HG03378 (cell line): Measurements from ENCODE around the gene EMC8.

Source experiments
- ATAC-seq: cut with Tn5 transposase; IDR thresholded peaks from one replicate; pipeline ENCODE4 v1.9.1; 2021; ENCODE audit warnings: mild to moderate bottlenecking, moderate library complexity; ENCODE audit not compliant: unreplicated experiment

The EMC8 gene

GRCh38 chr16:85788819-85789218 is 10.5 kb downstream of the EMC8 start:
- ATAC-seq, result no peak

- ATAC-seq, result no peak
Observed at GRCh38 chr16:85785927-85786326, 13.4 kb downstream of the EMC8 start.

GRCh38 chr16:85784813-85785212 is 14.5 kb downstream of the EMC8 start:
- ATAC-seq, result no peak

GRCh38 chr16:85783441-85783840 is 15.9 kb downstream of the EMC8 start:
- no peak for ATAC-seq

GRCh38 chr16:85782451-85782850 is 16.9 kb downstream of the EMC8 start:
- ATAC-seq, result no peak

GRCh38 chr16:85781695-85782370 is 17.5 kb downstream of the EMC8 start:
- no peak for ATAC-seq

- ATAC-seq, result no peak
Observed at GRCh38 chr16:85781156-85781555, 18.2 kb downstream of the EMC8 start.

- ATAC-seq, result no peak
Observed at GRCh38 chr16:85780281-85780680, 19.1 kb downstream of the EMC8 start.

DNA sequence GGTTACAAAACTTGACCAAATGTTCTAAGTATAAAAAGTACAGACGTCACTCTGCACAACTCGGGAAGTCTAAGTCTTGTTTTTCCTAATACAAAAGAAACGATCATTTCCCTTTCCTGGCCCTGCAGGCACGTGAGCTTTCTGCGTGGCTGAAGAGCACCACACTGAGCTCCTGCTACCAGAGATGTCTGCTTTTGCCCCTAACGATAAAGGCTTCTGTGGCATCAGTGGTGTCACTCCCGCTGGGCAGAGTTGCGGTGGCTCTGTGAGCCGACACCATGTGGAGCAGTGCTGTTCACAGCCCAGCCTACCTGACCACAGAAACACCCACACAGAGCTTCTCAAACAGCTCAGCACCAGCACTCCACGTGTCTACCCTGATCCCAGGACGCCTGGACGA is 20.5 kb downstream of the EMC8 start:
- no peak for ATAC-seq

DNA sequence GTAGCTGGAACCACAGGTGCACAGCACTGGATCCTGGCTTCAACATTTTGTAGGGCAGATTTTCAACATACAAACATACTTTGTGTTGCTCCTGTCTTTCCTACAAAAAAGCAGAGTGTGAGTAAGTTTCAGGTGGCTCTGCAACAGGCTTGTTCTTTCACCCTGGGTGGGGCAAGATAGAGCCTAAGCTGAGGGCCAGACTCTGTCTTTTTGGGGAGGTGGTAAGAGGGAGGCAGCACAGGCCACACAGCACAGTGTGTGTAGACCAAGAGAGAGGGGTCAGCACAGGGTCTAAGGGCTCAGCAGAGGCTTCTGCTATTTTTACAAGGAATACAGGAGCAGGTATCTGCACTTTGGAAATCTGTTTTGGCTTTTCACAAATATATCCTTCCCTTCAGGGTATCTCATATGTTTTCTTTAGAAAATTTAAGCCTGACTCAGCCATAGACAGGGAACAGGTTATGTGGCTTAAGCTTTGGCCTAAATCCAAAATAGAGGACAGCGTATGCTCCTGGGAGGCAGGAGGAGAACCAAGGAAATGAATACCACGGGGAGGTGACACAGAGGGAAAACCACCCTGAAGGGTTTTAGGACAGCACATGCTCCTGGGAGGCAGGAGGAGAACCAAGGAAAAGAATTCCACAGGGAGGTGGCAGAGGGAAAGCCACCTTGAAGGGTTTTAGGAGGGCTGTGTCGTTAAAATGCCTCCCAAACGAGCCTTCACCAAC is 21.6 kb downstream of the EMC8 start:
- no peak for ATAC-seq

DNA sequence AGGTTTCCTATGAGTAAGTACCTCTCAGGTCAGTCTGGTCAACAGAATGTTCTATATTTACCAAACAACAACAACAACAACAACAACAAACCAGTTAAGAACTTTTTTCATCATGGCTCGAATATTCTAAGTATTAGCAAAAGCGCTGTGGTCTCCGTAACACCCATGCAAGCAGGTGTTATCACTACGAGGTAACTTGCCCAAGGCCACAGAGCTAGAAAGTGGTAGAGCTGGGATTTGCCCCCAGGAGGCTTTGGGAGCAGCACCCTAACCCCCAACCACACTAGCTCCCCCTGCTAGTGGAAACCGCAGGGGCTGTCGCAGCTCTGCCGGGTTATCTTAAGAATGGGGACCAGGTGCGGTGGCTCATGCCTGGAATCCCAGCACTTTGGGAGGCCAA is 24.5 kb downstream of the EMC8 start:
- ATAC-seq, result no peak

DNA sequence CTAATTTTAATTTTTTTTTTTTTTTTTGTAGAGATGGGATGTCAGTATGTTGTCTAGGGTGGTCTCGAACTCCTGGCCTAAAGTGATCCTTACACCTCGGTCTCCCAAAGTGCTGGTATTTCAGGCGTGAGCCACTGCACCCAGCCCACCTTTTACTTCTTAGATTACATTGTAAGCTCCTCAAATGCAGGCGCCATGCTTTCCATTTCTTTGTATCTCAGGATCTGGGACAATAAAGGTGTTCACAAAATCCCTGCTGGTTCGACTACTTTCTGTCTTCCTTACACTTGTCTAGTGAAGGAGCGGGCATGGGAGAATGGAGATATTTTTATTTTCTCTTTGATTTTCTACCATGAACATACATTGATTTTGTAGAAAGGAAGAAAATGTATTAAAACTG is 25.2 kb downstream of the EMC8 start:
- ATAC-seq, result no peak

DNA sequence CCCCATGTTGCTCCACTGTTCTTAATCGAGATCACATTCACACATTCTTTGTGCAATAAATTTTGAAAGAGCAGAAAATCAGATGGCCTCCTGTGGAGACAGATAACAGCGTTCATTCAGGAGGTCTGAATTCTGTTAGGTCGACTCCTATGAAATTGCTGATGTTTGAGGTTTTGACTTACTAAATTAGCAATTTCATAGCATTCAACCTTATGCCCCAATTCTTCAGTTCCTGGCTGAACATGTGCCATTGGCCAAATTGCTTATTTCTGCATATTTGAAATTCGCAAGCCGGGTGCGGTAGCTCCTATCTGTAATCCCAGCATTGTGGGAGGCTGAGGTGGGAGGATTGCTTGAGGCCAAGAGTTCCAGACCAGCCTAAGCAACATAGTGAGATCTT is 26.3 kb downstream of the EMC8 start:
- no peak for ATAC-seq

GRCh38 chr16:85770741-85771140 is 28.6 kb downstream of the EMC8 start:
- no peak for ATAC-seq

- ATAC-seq, result no peak
Observed at GRCh38 chr16:85768199-85768598, 31.1 kb downstream of the EMC8 start.

- no peak for ATAC-seq
Observed at GRCh38 chr16:85767531-85767930, 31.8 kb downstream of the EMC8 start.

DNA sequence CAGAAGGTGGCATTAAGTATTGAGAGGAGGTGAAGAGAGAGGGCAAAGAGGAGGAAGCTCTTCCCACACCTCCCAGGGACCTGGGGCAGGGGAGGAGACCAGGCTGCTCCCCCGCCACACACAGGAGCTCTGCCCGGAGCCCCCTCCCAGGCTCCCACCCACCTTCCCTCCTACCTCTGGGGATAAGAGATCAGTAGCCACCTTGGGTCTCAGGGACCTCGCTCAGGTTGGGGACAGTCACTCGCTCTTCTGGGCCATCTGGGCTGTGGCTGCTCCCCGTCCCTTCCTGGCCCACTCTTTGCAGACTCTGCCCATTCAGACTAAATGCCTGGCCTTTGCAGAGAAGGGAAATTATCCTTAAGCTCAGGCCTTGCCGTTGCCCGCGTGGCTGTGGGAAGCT is 33.6 kb downstream of the EMC8 start:
- no peak for ATAC-seq

GRCh38 chr16:85765211-85765610 is 34.1 kb downstream of the EMC8 start:
- ATAC-seq, result no peak

DNA sequence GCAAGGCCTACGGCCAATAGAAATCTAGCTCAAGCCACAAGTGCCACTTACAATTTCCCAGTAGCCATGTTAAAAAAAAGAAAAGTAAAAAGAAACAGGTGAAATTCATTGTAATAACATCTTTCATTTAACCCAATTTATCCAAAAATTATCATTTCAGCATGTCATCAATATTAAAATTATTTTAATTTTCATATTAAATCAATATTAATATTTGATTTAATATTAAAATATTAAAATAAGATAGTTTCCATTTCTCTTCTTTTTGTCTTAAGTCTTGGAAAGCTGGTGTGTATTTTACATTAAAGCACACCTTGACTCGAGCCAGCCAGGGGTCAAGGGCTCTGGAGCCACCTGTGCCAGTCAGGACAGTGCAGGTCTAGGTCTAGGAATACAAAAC is 35.7 kb downstream of the EMC8 start:
- ATAC-seq, result no peak

DNA sequence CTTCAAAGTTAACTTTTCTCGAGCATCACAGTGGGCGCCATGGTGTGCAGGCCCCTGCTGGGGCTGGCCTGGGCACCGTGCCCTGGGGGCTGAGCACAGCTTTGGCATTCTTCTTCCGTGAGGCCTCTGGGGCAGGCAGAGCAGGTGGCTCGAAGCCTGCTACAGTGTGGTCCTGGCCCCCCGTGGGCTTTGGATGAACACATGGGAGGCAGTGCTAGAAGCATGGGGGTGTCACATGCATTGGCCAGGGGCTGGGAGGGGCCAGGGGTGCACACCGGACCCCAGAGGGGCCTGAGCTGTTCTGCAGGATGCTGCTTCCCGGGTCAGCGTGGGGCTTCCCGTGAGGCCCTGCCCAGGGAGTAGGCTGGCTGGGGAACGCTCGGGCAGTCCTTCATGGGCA is 36.4 kb downstream of the EMC8 start:
- ATAC-seq, result no peak

GRCh38 chr16:85761861-85762260 is 37.5 kb downstream of the EMC8 start:
- no peak for ATAC-seq

DNA sequence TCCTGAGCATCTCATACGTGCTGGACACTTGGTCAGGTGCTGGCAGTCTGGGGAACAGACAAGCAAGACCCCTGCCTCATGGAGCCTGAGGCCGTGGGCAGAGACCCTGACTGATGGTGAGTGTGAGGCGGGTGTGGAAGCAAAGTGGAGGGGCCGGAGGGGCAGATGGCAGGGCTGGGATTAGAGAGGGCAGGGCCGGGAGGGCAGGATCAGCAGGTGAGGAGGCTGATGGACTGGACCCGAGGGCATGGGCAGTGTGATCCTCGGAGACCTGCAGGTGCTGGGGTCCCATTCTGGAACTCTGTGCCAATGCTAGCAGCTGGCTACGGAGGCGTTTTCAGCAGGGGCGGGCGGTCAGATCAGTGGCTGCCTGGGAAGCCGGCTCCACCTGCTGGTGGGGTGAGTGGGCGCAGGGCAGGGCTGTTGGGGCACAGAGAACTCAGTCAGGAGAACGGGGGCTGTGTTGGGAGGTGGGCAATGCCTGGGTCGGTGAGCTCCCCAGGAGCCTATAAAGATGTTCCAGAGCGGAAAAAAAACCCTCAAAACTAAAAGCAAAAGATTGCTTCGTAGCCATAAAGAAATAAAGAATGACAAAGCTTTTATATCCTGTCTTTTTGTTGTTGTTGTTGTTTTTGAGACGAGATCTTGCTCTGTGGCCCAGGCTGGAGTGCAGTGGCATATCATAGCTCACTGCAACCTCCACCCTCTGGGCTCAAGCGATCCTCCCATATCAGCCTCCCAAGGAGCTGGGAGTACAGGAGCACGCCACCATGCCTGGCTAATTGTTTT is 39.5 kb downstream of the EMC8 start:
- no peak for ATAC-seq
